ENCODE data around the gene ATF1.

Gene ATF1

GRCh38 chr12:50723865-50724264 is 40.0 kb upstream of the ATF1 start:
- no peak overlapping the region for H3K4me3 ChIP-seq (ENCODE audit: low read depth, low read length)
- TF ChIP-seq CTCF (IDR thresholded peaks at IDR 0.05; ENCODE audit: low read depth, low read length) (no peak), MAX (IDR thresholded peaks at IDR 0.05; ENCODE audit: low read depth, low read length) (no peak), MYC (IDR thresholded peaks at IDR 0.05; ENCODE audit: low read depth, low read length) (no peak), POLR2A (IDR thresholded peaks at IDR 0.05; ENCODE audit: extremely low read depth, insufficient read length) (no peak)
- DNase-seq (ENCODE audit: low read depth) = no peak

- no peak for DNase-seq (ENCODE audit: low read depth)
- TF ChIP-seq CTCF (IDR thresholded peaks at IDR 0.05; ENCODE audit: low read depth, low read length) (no peak), MYC (IDR thresholded peaks at IDR 0.05; ENCODE audit: low read depth, low read length) (no peak), POLR2A (IDR thresholded peaks at IDR 0.05; ENCODE audit: extremely low read depth, insufficient read length) (no peak), MAX (IDR thresholded peaks at IDR 0.05; ENCODE audit: low read depth, low read length) (no peak)
- H3K4me3 ChIP-seq (ENCODE audit: low read depth, low read length) = no peak overlapping the region
Measured at GRCh38 chr12:50725011-50725942, 38.6 kb upstream of the ATF1 start.

- no peak overlapping the region for H3K4me3 ChIP-seq (ENCODE audit: low read depth, low read length)
- TF ChIP-seq CTCF (IDR thresholded peaks at IDR 0.05; ENCODE audit: low read depth, low read length) (no peak), MAX (IDR thresholded peaks at IDR 0.05; ENCODE audit: low read depth, low read length) (no peak), POLR2A (IDR thresholded peaks at IDR 0.05; ENCODE audit: extremely low read depth, insufficient read length) (no peak), MYC (IDR thresholded peaks at IDR 0.05; ENCODE audit: low read depth, low read length) (no peak)
- no peak for DNase-seq (ENCODE audit: low read depth)
Measured at GRCh38 chr12:50727466-50727865, 36.4 kb upstream of the ATF1 start.

DNA sequence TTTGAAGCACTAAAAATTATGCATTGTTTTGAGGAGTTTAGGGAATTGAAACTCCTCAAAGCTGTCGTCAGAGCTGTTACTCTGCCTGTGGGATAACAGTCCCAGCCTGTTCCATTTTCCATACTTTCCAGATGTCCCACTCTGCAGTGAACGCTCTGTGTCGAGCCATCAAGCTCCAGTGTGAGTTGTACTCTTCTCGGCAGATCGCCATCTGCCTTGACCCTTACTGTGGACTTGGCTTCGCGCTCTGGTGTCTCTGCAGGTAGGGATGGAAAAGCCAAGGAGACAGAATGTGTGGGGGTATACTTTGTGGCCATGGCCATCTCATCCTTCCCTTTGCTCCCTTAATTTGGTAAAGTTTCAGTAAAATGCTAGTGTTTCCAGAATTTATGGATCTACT is 35.5 kb upstream of the ATF1 start:
- no peak for DNase-seq (ENCODE audit: low read depth)
- no peak for TF ChIP-seq CTCF (IDR thresholded peaks at IDR 0.05; ENCODE audit: low read depth, low read length)
- no peak for TF ChIP-seq POLR2A (IDR thresholded peaks at IDR 0.05; ENCODE audit: extremely low read depth, insufficient read length)
- TF ChIP-seq MAX (IDR thresholded peaks at IDR 0.05; ENCODE audit: low read depth, low read length) = no peak
- no peak for TF ChIP-seq MYC (IDR thresholded peaks at IDR 0.05; ENCODE audit: low read depth, low read length)
- no peak overlapping the region for H3K4me3 ChIP-seq (ENCODE audit: low read depth, low read length)

DNA sequence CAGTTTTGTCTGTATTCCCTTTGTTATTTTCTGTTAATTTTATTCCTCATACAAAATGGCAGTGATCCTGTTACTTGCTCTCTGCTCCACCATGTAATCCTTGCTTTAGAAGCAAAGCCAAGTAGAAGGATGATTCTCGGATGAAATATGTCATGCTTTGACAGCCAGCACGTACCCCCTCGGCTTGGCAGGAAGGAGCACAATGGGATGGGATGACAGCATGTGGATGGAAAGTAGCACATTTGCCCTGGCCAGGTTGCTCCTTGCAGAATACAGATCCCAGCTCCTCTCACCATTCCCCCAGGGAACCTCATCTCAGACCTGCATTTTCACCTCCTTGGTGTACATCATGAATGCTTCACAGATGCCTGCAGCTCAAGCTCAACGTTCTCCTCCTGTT is 35.1 kb upstream of the ATF1 start:
- TF ChIP-seq MYC (IDR thresholded peaks at IDR 0.05; ENCODE audit: low read depth, low read length) (no peak), CTCF (IDR thresholded peaks at IDR 0.05; ENCODE audit: low read depth, low read length) (no peak), POLR2A (IDR thresholded peaks at IDR 0.05; ENCODE audit: extremely low read depth, insufficient read length) (no peak), MAX (IDR thresholded peaks at IDR 0.05; ENCODE audit: low read depth, low read length) (no peak)
- H3K4me3 ChIP-seq (ENCODE audit: low read depth, low read length) = no peak overlapping the region
- DNase-seq (ENCODE audit: low read depth) = no peak

Data from NB4 (cell line).